ENCODE results near the gene ETV3L.

Gene ETV3L

DNA sequence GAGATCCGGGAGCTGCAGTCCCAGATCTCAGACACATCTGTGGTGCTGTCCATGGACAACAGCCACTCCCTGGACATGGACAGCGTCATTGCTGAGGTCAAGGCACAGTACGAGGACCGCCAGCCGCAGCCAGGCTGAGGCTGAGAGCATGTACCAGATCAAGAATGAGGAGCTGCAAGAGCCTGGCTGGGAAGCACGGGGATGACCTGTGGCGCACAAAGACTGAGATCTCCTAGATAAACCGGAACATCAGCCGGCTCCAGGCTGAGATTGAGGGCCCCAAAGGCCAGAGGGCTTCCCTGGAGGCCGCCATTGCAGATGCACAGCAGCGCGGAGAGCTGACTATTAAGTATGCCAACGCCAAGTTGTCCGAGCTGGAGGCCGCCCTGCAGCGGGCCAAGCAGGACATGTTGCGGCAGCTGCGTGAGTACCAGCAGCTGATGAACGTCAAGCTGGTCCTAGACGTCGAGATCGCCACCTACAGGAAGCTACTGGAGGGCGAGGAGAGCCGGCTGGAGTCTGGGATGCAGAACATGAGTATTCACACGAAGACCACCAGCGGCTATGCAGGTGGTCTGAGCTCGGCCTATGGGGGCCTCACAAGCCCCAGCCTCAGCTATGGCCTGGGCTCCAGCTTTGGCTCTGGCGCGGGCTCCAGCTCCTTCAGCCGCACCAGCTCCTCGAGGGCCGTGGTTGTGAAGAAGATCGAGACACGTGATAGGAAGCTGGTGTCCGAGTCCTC lies 25.5 kb downstream of the ETV3L start (continued):
- TF ChIP-seq ZNF221 (tag by site-specific recombination; IDR thresholded peaks at IDR 0.05; ENCODE audit: borderline replicate concordance) (no peak), BCL11B (tag by site-specific recombination; IDR thresholded peaks at IDR 0.05; ENCODE audit: low read depth) (no peak), ZNF48 (tag by site-specific recombination; IDR thresholded peaks at IDR 0.05) (no peak), SCRT2 (tag by site-specific recombination; IDR thresholded peaks at IDR 0.05) (peak; percentile 67), FEZF1 (tag by site-specific recombination; IDR thresholded peaks at IDR 0.05) (no peak), ZNF132 (tag by site-specific recombination; IDR thresholded peaks at IDR 0.05; ENCODE audit: borderline replicate concordance) (no peak), SCRT1 (tag by site-specific recombination; IDR thresholded peaks at IDR 0.05; ENCODE audit: borderline replicate concordance) (peak; percentile 37; the same call in 1 of the 2 replicates), ZNF239 (tag by site-specific recombination; IDR thresholded peaks at IDR 0.05) (no peak), ZNF792 (tag by site-specific recombination; IDR thresholded peaks at IDR 0.05) (no peak), ZNF391 (tag by site-specific recombination; IDR thresholded peaks at IDR 0.05; ENCODE audit: borderline replicate concordance, low read depth) (no peak), ZXDB (tag by site-specific recombination; IDR thresholded peaks at IDR 0.05) (0 out of 2 replicates have a peak, but pooled peaks have one; percentile 22), ZNF140 (tag by site-specific recombination; IDR thresholded peaks at IDR 0.05) (no peak), ZNF596 (tag by site-specific recombination; IDR thresholded peaks at IDR 0.05) (no peak), INSM2 (tag by site-specific recombination; IDR thresholded peaks at IDR 0.05) (no peak), ZNF473 (tag by site-specific recombination; IDR thresholded peaks at IDR 0.05) (no peak), ZBTB8A (tag by site-specific recombination; IDR thresholded peaks at IDR 0.05) (no peak), GLIS1 (tag by site-specific recombination; IDR thresholded peaks at IDR 0.05) (no peak; the same call in 1 of the 2 replicates), ZNF600 (tag by site-specific recombination; IDR thresholded peaks at IDR 0.05) (peak; percentile 81), ZNF560 (tag by site-specific recombination; IDR thresholded peaks at IDR 0.05; ENCODE audit: borderline replicate concordance) (no peak), IKZF3 (tag by site-specific recombination; IDR thresholded peaks at IDR 0.05) (no peak), ZBTB17 (tag by site-specific recombination; IDR thresholded peaks at IDR 0.05) (no peak), ZNF394 (tag by site-specific recombination; IDR thresholded peaks at IDR 0.05; ENCODE audit: borderline replicate concordance) (no peak), ZNF776 (tag by site-specific recombination; IDR thresholded peaks at IDR 0.05; ENCODE audit: borderline replicate concordance) (no peak), ZNF677 (tag by site-specific recombination; IDR thresholded peaks at IDR 0.05) (no peak), ZNF366 (tag by site-specific recombination; conservative IDR thresholded peaks at IDR 0.05) (no peak), ZNF10 (tag by site-specific recombination; IDR thresholded peaks at IDR 0.05) (peak; percentile 97)
- TF ChIP-seq, protein P1, sequence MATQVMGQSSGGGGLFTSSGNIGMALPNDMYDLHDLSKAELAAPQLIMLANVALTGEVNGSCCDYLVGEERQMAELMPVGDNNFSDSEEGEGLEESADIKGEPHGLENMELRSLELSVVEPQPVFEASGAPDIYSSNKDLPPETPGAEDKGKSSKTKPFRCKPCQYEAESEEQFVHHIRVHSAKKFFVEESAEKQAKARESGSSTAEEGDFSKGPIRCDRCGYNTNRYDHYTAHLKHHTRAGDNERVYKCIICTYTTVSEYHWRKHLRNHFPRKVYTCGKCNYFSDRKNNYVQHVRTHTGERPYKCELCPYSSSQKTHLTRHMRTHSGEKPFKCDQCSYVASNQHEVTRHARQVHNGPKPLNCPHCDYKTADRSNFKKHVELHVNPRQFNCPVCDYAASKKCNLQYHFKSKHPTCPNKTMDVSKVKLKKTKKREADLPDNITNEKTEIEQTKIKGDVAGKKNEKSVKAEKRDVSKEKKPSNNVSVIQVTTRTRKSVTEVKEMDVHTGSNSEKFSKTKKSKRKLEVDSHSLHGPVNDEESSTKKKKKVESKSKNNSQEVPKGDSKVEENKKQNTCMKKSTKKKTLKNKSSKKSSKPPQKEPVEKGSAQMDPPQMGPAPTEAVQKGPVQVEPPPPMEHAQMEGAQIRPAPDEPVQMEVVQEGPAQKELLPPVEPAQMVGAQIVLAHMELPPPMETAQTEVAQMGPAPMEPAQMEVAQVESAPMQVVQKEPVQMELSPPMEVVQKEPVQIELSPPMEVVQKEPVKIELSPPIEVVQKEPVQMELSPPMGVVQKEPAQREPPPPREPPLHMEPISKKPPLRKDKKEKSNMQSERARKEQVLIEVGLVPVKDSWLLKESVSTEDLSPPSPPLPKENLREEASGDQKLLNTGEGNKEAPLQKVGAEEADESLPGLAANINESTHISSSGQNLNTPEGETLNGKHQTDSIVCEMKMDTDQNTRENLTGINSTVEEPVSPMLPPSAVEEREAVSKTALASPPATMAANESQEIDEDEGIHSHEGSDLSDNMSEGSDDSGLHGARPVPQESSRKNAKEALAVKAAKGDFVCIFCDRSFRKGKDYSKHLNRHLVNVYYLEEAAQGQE (tag by site-specific recombination; IDR thresholded peaks at IDR 0.05) = no peak
- TF ChIP-seq, protein P2, sequence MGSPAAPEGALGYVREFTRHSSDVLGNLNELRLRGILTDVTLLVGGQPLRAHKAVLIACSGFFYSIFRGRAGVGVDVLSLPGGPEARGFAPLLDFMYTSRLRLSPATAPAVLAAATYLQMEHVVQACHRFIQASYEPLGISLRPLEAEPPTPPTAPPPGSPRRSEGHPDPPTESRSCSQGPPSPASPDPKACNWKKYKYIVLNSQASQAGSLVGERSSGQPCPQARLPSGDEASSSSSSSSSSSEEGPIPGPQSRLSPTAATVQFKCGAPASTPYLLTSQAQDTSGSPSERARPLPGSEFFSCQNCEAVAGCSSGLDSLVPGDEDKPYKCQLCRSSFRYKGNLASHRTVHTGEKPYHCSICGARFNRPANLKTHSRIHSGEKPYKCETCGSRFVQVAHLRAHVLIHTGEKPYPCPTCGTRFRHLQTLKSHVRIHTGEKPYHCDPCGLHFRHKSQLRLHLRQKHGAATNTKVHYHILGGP (tag by site-specific recombination; IDR thresholded peaks at IDR 0.05) = no peak
- TF ChIP-seq, protein P3, sequence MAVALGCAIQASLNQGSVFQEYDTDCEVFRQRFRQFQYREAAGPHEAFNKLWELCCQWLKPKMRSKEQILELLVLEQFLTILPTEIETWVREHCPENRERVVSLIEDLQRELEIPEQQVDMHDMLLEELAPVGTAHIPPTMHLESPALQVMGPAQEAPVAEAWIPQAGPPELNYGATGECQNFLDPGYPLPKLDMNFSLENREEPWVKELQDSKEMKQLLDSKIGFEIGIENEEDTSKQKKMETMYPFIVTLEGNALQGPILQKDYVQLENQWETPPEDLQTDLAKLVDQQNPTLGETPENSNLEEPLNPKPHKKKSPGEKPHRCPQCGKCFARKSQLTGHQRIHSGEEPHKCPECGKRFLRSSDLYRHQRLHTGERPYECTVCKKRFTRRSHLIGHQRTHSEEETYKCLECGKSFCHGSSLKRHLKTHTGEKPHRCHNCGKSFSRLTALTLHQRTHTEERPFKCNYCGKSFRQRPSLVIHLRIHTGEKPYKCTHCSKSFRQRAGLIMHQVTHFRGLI (tag by site-specific recombination; IDR thresholded peaks at IDR 0.05) = no peak
- TF ChIP-seq, protein P4, sequence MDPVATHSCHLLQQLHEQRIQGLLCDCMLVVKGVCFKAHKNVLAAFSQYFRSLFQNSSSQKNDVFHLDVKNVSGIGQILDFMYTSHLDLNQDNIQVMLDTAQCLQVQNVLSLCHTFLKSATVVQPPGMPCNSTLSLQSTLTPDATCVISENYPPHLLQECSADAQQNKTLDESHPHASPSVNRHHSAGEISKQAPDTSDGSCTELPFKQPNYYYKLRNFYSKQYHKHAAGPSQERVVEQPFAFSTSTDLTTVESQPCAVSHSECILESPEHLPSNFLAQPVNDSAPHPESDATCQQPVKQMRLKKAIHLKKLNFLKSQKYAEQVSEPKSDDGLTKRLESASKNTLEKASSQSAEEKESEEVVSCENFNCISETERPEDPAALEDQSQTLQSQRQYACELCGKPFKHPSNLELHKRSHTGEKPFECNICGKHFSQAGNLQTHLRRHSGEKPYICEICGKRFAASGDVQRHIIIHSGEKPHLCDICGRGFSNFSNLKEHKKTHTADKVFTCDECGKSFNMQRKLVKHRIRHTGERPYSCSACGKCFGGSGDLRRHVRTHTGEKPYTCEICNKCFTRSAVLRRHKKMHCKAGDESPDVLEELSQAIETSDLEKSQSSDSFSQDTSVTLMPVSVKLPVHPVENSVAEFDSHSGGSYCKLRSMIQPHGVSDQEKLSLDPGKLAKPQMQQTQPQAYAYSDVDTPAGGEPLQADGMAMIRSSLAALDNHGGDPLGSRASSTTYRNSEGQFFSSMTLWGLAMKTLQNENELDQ (tag by site-specific recombination; IDR thresholded peaks at IDR 0.05; ENCODE audit: low read depth) = no peak

Data from HEK293 (cell line).